ENCODE measurements around the gene USF2.

DNA sequence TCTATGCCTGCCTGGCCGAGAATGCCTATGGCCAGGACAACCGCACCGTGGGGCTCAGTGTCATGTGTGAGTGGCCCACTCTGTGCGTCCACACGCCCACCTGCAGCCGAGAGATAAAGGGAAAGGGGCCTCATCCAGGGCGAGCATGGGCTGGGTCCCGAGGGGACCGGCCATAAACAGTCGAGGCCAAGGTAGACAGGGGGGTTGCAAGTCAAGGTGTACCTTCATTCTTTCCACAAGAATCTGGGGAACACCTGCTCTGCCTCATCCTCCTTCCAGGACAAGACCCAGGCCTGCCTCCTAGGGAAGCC, 31.5 kb downstream of the USF2 start:
- TF ChIP-seq POLR2AphosphoS5 (IDR thresholded peaks at IDR 0.05) (no peak), POLR2A (IDR thresholded peaks at IDR 0.05) (no peak)
